Adipose tissue (tissue), 3 donors: ENCODE measurements around the gene COA8. TPM values are rescaled to one million over a fixed set of nuclear protein-coding genes. Genes with fewer than 3 reads are reported as not detected.

Source experiments
- H3K27ac ChIP-seq: one replicate; pipeline ENCODE4 v1.5.1; 2013; ENCODE audit warnings: low read depth, low read length
- WGBS, 3 donors: extraction: QIAGEN DNeasy Blood & Tissue Kit; methylation state at CpG; one replicate each; pipeline ENCODE4 v1.1.7; 2013; 5-methylcytosine and 5-hydroxymethylcytosine counted together
- polyA plus RNA-seq, 3 donors: library from polyadenylated mRNA; stranded (reverse); fragments of 200-250 nt; gene quantifications; one replicate each; pipeline ENCODE4 v1.2.3, GENCODE V29; 2013
- donor health status: healthy with polysubstance abuse.
- donor health status: Bipolar disorder and iron deficiency.
- donor health status: healthy.

Gene COA8
- polyA plus RNA-seq: 10 to 100 TPM; 49.3 to 67.5 (median 62.8) TPM

- WGBS, 3 donors: 0 to 1% (median 0%) methylated on average over 67 to 109 of the region's 109 CpGs
Measured at GRCh38 chr14:103562429-103563225, at the start of gene COA8, which contains the start of gene BAG5. Gene COA8 (plus strand): TSS chr14:103562960. CDS start chr14:103563002, 42 bp downstream. Gene BAG5 (minus strand): TSS chr14:103562657. CDS start chr14:103561164, 1,493 bp downstream.

GRCh38 chr14:103514596-103515421 is 48.0 kb upstream of the COA8 start:
- 75 to 91% (median 88%) methylated on average over 18 of the region's 18 CpGs for WGBS, 3 donors
- H3K27ac ChIP-seq: no peak overlapping the region

More at GRCh38 chr14:103562429-103563225, at the start of gene COA8, which contains the start of gene BAG5:
- H3K27ac ChIP-seq: peak within 1 kb of the TSS; percentile 76

- no peak overlapping the region for H3K27ac ChIP-seq
- WGBS, 3 donors: 68 to 78% (median 77%) methylated on average over 10 of the region's 10 CpGs
Measured at GRCh38 chr14:103516426-103517173, 46.2 kb upstream of the COA8 start.

GRCh38 chr14:103517174-103517566 is 45.6 kb upstream of the COA8 start:
- 72 to 81% (median 79%) methylated on average over 10 of the region's 10 CpGs for WGBS, 3 donors
- H3K27ac ChIP-seq: no peak overlapping the region

GRCh38 chr14:103517721-103518421 is 44.9 kb upstream of the COA8 start:
- no peak overlapping the region for H3K27ac ChIP-seq
- 36 to 50% (median 39%) methylated on average over 19 to 20 of the region's 20 CpGs for WGBS, 3 donors

- no peak overlapping the region for H3K27ac ChIP-seq
- WGBS, 3 donors: 38 to 53% (median 39%) methylated on average over 9 of the region's 9 CpGs
Measured at GRCh38 chr14:103518422-103519042, 44.2 kb upstream of the COA8 start.

GRCh38 chr14:103519043-103519836 is 43.5 kb upstream of the COA8 start:
- WGBS, 3 donors: 35 to 48% (median 40%) methylated on average over 13 of the region's 13 CpGs
- H3K27ac ChIP-seq: no peak overlapping the region

- H3K27ac ChIP-seq: no peak overlapping the region
- 50 to 65% (median 62%) methylated on average over 22 of the region's 22 CpGs for WGBS, 3 donors
Measured at GRCh38 chr14:103519837-103520212, 42.9 kb upstream of the COA8 start.

GRCh38 chr14:103520269-103520656 is 42.5 kb upstream of the COA8 start:
- 46 to 62% (median 61%) methylated on average over 10 of the region's 10 CpGs for WGBS, 3 donors
- H3K27ac ChIP-seq: no peak overlapping the region

- H3K27ac ChIP-seq: no peak overlapping the region
- WGBS, 3 donors: 1 to 3% (median 2%) methylated on average over 44 to 63 of the region's 66 CpGs
Measured at GRCh38 chr14:103520657-103521437, 41.9 kb upstream of the COA8 start.

- WGBS, 3 donors: 1% methylated on average over 47 to 77 of the region's 77 CpGs
Measured at GRCh38 chr14:103521438-103521950, 41.3 kb upstream of the COA8 start.

GRCh38 chr14:103521951-103522563 is 40.7 kb upstream of the COA8 start:
- no peak overlapping the region for H3K27ac ChIP-seq
- WGBS, 3 donors: 1 to 2% (median 2%) methylated on average over 70 to 74 of the region's 74 CpGs

More at GRCh38 chr14:103521438-103521950, 41.3 kb upstream of the COA8 start:
- no peak overlapping the region for H3K27ac ChIP-seq

- 6 to 12% (median 7%) methylated on average over 71 to 107 of the region's 107 CpGs for WGBS, 3 donors
- H3K27ac ChIP-seq: no peak within 1 kb of the TSS
Measured at GRCh38 chr14:103522649-103523574, 39.8 kb upstream of the COA8 start, which contains the start of gene CKB. Gene CKB (minus strand): TSS chr14:103522830. CDS start chr14:103522493, 337 bp downstream.

GRCh38 chr14:103523575-103523954 is 39.2 kb upstream of the COA8 start:
- 57 to 80% (median 61%) methylated on average over 10 of the region's 10 CpGs for WGBS, 3 donors
- no peak overlapping the region for H3K27ac ChIP-seq
